CD4-positive, alpha-beta memory T cell (primary cell): Measurements from ENCODE around the gene SORCS3. TPM values are rescaled to one million over a fixed set of nuclear protein-coding genes. Genes with fewer than 3 reads are reported as not detected.
A peak's percentile ranks its signal among the peaks of the same experiment; 100 is the strongest.

Source experiments
- CTCF ChIA-PET: fragments of 350-600 bp; sonication (Branson Sonifier 250); formaldehyde crosslinking; loops from one replicate; lab custom pipeline; 2021; ENCODE audit warnings: inconsistent platforms; ENCODE audit not compliant: partially characterized antibody; lab: Charles Lee
- POLR2A ChIA-PET: fragments of 350-600 bp; sonication (Branson Sonifier 250); formaldehyde crosslinking; loops from one replicate; lab custom pipeline; 2021; ENCODE audit not compliant: partially characterized antibody; lab: Charles Lee
- DNase-seq, 5 donors: peaks; one replicate each; pipeline versions ENCODE4 v3.0.0 to v3.0.0-alpha.2; 2020 to 2022; ENCODE audit warnings: mixed read lengths in 1 of 5
- H3K27ac ChIP-seq: one replicate; pipeline ENCODE4 v1.7.0; 2013; ENCODE audit warnings: low read depth, low read length
- H3K27me3 ChIP-seq: 2 replicates; pipeline ENCODE4 v1.7.0; 2013; ENCODE audit warnings: mild to moderate bottlenecking, low read length, moderate library complexity; ENCODE audit not compliant: insufficient read depth
- H3K36me3 ChIP-seq: 2 replicates; pipeline ENCODE4 v1.7.0; 2013; ENCODE audit warnings: mild to moderate bottlenecking, low read length, moderate library complexity; ENCODE audit not compliant: insufficient read depth
- H3K4me1 ChIP-seq: 2 replicates; pipeline ENCODE4 v1.7.0; 2013; ENCODE audit warnings: mild to moderate bottlenecking, low read length, moderate library complexity; ENCODE audit not compliant: insufficient read depth
- H3K4me3 ChIP-seq, 2 donors: one replicate each; pipeline ENCODE4 v1.7.0; 2013; ENCODE audit warnings: low read length in 2 of 2, mild to moderate bottlenecking in 1 of 2
- H3K9me3 ChIP-seq, 2 donors: one replicate each; pipeline ENCODE4 v1.7.0; 2013; ENCODE audit warnings: low read length in 2 of 2, control low read depth in 1 of 2; ENCODE audit not compliant: control insufficient read depth in 1 of 2
- H3K27ac Mint-ChIP-seq, 7 donors: one replicate each; pipeline ENCODE4 v1.8.0; 2020 to 2021; ENCODE audit warnings: mixed read lengths in 7 of 7, mild to moderate bottlenecking in 6 of 7, inconsistent platforms in 3 of 7, moderate library complexity in 3 of 7
- H3K27me3 Mint-ChIP-seq, 2 donors: one replicate each; pipeline ENCODE4 v1.8.0; 2020 to 2021; ENCODE audit warnings: mixed read lengths in 2 of 2
- H3K36me3 Mint-ChIP-seq, 2 donors: one replicate each; pipeline ENCODE4 v1.8.0; 2020 to 2021; ENCODE audit warnings: mixed read lengths in 2 of 2, inconsistent platforms in 1 of 2, mild to moderate bottlenecking in 1 of 2
- H3K4me1 Mint-ChIP-seq, 4 donors: one replicate each; pipeline ENCODE4 v1.8.0; 2020 to 2021; ENCODE audit warnings: mixed read lengths in 4 of 4, mild to moderate bottlenecking in 1 of 4
- H3K4me3 Mint-ChIP-seq, 8 donors: one replicate each; pipeline ENCODE4 v1.8.0; 2020 to 2021; ENCODE audit warnings: mixed read lengths in 8 of 8, mild to moderate bottlenecking in 7 of 8, moderate library complexity in 6 of 8, inconsistent platforms in 3 of 8
- H3K9me3 Mint-ChIP-seq, 8 donors: one replicate each; pipeline ENCODE4 v1.8.0; 2020 to 2021; ENCODE audit warnings: mixed read lengths in 8 of 8, mild to moderate bottlenecking in 5 of 8, inconsistent platforms in 3 of 8, moderate library complexity in 1 of 8
- intact Hi-C: fragments of 100-400 bp; cut with micrococcal nuclease; formaldehyde crosslinking; loops from one replicate; pipeline ENCODE4 v1.15.1; 2023
- polyA plus RNA-seq, 2 donors: library from polyadenylated mRNA; unstranded; fragments of 300-500 nt; fragmentation: Illumina TruSeq; gene quantifications; one replicate each; pipeline ENCODE4 v1.2.3, GENCODE V29; 2021
- total RNA-seq, 2 experiments: library from RNA; stranded (reverse); gene quantifications; one replicate each; pipeline ENCODE4 v1.2.3, GENCODE V29; 2021

The SORCS3 gene
- total and polyA plus RNA-seq, 4 experiments from 2014 or later: 0.06 to 0.21 TPM; not detected in 2

GRCh38 chr10:105243825-105244224 lies 602.7 kb downstream of the SORCS3 start:
- Mint-ChIP-seq H3K36me3 (no peaks in the 10 kb centered on the region), H3K27ac (no peak overlapping the region), H3K27me3 (no peaks in the 10 kb centered on the region), H3K4me3 (no peak overlapping the region), H3K4me1 (no peaks in the 10 kb centered on the region), H3K9me3 (peaks cover 0 to 5% (median 1%) of the 10 kb centered on the region in 8 donors)
- no peaks in the 10 kb centered on the region for H3K4me1 ChIP-seq
- no peaks in the 10 kb centered on the region for H3K9me3 ChIP-seq
- POLR2A ChIA-PET: no interaction called here
- H3K27ac ChIP-seq: no peak overlapping the region
- H3K36me3 ChIP-seq: no peaks in the 10 kb centered on the region
- no peak for DNase-seq
- H3K4me3 ChIP-seq: no peak overlapping the region
- H3K27me3 ChIP-seq: no peaks in the 10 kb centered on the region
- CTCF ChIA-PET: no interaction called here
- intact Hi-C loops: no loop called here

GRCh38 chr10:105247831-105248499 lies 606.9 kb downstream of the SORCS3 start:
- H3K4me3 Mint-ChIP-seq: no peak overlapping the region
- Histone ChIP-seq H3K4me3 (no peak overlapping the region), H3K9me3 (no peaks in the 10 kb centered on the region), H3K27ac (no peak overlapping the region), H3K4me1 (no peaks in the 10 kb centered on the region), H3K36me3 (no peaks in the 10 kb centered on the region), H3K27me3 (no peaks in the 10 kb centered on the region)
- H3K9me3 Mint-ChIP-seq: peaks cover 0 to 8% (median 4%) of the 10 kb centered on the region in 8 donors
- intact Hi-C loops: no loop called here
- DNase-seq: no peak
- H3K27me3 Mint-ChIP-seq: no peaks in the 10 kb centered on the region
- H3K27ac Mint-ChIP-seq: no peak overlapping the region
- no peaks in the 10 kb centered on the region for H3K36me3 Mint-ChIP-seq
- no peaks in the 10 kb centered on the region for H3K4me1 Mint-ChIP-seq
- ChIA-PET POLR2A (no interaction called here), CTCF (no interaction called here)

GRCh38 chr10:105252911-105253310 lies 611.8 kb downstream of the SORCS3 start:
- Histone ChIP-seq H3K4me1 (no peaks in the 10 kb centered on the region), H3K27me3 (no peaks in the 10 kb centered on the region), H3K9me3 (no peaks in the 10 kb centered on the region), H3K36me3 (no peaks in the 10 kb centered on the region), H3K4me3 (no peak overlapping the region), H3K27ac (no peak overlapping the region)
- Mint-ChIP-seq H3K4me3 (no peak overlapping the region), H3K36me3 (no peaks in the 10 kb centered on the region), H3K4me1 (no peaks in the 10 kb centered on the region), H3K9me3 (peaks cover 0 to 10% (median 4%) of the 10 kb centered on the region in 8 donors), H3K27ac (no peak overlapping the region), H3K27me3 (no peaks in the 10 kb centered on the region)
- intact Hi-C loops: no loop called here
- ChIA-PET CTCF (no interaction called here), POLR2A (no interaction called here)
- DNase-seq: no peak

DNA sequence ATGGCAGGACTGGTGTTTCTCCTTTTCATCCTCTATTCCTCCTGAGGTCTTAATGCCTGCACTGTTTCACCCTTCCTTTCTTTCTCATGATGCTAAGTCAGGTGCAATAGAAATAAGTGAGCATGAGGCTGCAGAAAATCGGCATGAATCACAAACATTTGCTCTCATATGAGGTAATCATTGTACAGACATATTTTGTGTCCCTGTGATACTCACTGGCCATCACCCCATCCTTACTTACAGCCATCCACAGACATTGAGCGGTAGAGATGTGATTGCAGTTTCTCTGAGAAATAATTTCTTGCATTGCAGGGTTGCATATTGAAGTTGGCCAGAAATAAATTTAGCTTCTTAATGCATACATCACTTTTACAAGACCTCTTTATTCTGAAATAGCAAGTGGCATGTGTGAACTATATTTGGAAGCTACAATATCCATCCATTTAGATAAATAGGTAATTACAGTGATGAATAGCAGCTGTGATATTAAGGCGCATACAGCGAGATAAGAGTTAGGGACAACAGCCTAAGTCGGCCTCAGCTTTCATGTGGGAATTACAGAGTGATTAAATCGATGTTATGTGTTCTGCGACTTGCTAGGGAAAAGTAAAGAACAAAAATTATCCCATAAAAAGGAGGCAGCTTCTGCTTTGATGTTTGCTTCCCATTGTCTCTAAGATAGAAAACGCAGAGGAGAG lies 612.6 kb downstream of the SORCS3 start:
- DNase-seq: no peak
- H3K4me3 Mint-ChIP-seq: no peak overlapping the region
- CTCF ChIA-PET: no interaction called here
- H3K36me3 ChIP-seq: no peaks in the 10 kb centered on the region
- H3K4me1 ChIP-seq: no peaks in the 10 kb centered on the region
- intact Hi-C loops: no loop called here
- POLR2A ChIA-PET: no interaction called here
- H3K9me3 Mint-ChIP-seq: peaks cover 0 to 10% (median 4%) of the 10 kb centered on the region in 8 donors
- H3K4me3 ChIP-seq: no peak overlapping the region
- H3K27me3 Mint-ChIP-seq: no peaks in the 10 kb centered on the region
- H3K27me3 ChIP-seq: no peaks in the 10 kb centered on the region
- no peak overlapping the region for H3K27ac ChIP-seq
- H3K36me3 Mint-ChIP-seq: no peaks in the 10 kb centered on the region
- no peaks in the 10 kb centered on the region for H3K9me3 ChIP-seq
- H3K27ac Mint-ChIP-seq: no peak overlapping the region
- H3K4me1 Mint-ChIP-seq: no peaks in the 10 kb centered on the region

DNA sequence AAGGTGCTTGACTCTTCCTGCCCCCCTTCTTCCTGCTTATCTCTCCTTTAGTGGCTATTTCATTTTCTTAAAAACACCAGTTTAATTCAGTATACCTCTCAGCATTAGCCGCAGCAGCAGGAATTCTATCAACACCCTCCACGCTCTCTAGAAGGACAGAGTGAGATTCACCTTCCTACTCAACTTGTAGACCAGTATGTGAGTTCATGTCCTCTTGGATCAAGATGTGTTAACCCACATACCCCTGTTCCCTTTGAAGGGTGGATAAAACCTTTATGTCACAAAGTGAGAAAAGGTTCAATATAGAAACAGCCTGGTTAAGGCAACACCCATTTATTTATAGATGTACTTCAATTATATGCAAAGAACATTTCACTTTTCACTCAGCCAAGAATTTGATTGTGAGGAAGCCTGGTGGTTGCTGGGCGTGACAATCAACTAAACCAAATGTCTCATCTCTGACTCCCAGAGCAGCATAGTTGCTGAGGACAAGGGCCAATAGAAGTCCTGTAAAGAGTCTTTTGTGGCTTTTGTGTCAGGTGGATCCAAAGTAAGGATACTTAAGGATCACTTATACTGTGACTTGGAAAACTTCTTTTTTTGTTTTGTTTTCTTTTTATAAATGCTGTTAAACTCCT lies 617.1 kb downstream of the SORCS3 start:
- ChIA-PET CTCF (no interaction called here), POLR2A (no interaction called here)
- peak overlapping the region in 1 of 7 donors; percentile 31 for H3K27ac Mint-ChIP-seq
- intact Hi-C loops: no loop called here
- no peak for DNase-seq
- H3K36me3 Mint-ChIP-seq: no peaks in the 10 kb centered on the region
- Histone ChIP-seq H3K27me3 (no peaks in the 10 kb centered on the region), H3K4me3 (no peak overlapping the region), H3K27ac (no peak overlapping the region), H3K36me3 (no peaks in the 10 kb centered on the region), H3K4me1 (no peaks in the 10 kb centered on the region), H3K9me3 (no peaks in the 10 kb centered on the region)
- no peaks in the 10 kb centered on the region for H3K27me3 Mint-ChIP-seq
- no peak overlapping the region for H3K4me3 Mint-ChIP-seq
- H3K4me1 Mint-ChIP-seq: no peaks in the 10 kb centered on the region
- peaks cover 0 to 6% (median under 1%) of the 10 kb centered on the region in 8 donors for H3K9me3 Mint-ChIP-seq

GRCh38 chr10:105258674-105259065 lies 617.6 kb downstream of the SORCS3 start:
- Mint-ChIP-seq H3K36me3 (no peaks in the 10 kb centered on the region), H3K9me3 (peaks cover 0 to 6% (median under 1%) of the 10 kb centered on the region in 8 donors), H3K4me3 (no peak overlapping the region), H3K27me3 (no peaks in the 10 kb centered on the region), H3K27ac (no peak overlapping the region), H3K4me1 (no peaks in the 10 kb centered on the region)
- DNase-seq: no peak
- POLR2A ChIA-PET: no interaction called here
- Histone ChIP-seq H3K4me1 (no peaks in the 10 kb centered on the region), H3K27ac (no peak overlapping the region), H3K4me3 (no peak overlapping the region), H3K27me3 (no peaks in the 10 kb centered on the region), H3K36me3 (no peaks in the 10 kb centered on the region), H3K9me3 (no peaks in the 10 kb centered on the region)
- CTCF ChIA-PET: no interaction called here
- intact Hi-C loops: no loop called here

- Histone ChIP-seq H3K27ac (no peak overlapping the region), H3K4me1 (no peaks in the 10 kb centered on the region), H3K27me3 (no peaks in the 10 kb centered on the region), H3K4me3 (no peak overlapping the region), H3K9me3 (no peaks in the 10 kb centered on the region), H3K36me3 (no peaks in the 10 kb centered on the region)
- H3K36me3 Mint-ChIP-seq: no peaks in the 10 kb centered on the region
- ChIA-PET CTCF (no interaction called here), POLR2A (no interaction called here)
- no peak overlapping the region for H3K27ac Mint-ChIP-seq
- intact Hi-C loops: no loop called here
- H3K4me1 Mint-ChIP-seq: no peaks in the 10 kb centered on the region
- no peaks in the 10 kb centered on the region for H3K27me3 Mint-ChIP-seq
- peaks cover 0 to 4% (median under 1%) of the 10 kb centered on the region in 8 donors for H3K9me3 Mint-ChIP-seq
- no peak overlapping the region for H3K4me3 Mint-ChIP-seq
- DNase-seq: no peak
Observed at GRCh38 chr10:105259201-105259600, 618.1 kb downstream of the SORCS3 start.
